ENCODE data around the gene CTRB1.
"Not testable (repeated sequence)": the region's sequence is repeated elsewhere in the genome, so short reads cannot be mapped to it uniquely, and the experiment has no call there.

Gene CTRB1

DNA sequence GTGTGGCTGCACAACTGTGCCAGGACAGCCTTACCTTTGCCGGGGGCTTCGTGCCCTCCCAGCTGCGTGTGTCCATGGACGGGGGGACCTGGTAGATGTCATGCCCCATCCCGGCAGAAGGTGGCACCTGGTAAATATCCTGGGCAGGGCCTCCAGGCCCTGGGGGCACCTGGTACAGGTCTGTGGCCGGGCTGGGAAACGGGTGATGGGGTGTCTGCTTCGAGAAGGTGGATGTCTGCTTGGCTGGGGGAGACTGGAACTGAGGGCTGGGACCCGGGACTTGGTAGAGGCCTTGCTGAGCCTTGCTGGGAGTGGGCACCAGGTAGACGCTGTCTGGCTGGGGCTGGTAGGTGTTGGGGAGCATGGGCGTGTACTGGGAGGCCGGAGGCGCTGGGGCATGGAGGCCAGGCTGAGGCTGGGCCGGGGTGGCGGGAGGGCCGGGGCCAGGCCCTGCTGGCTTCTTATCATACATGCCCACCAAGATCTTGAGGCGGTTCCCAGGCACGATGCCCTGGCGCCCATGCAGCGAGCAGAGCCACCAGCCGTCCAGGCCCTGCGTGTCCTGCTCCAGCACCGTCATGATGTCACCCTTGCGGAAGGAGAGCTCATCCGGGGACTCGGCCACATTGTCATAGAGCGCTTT, 23.8 kb downstream of the CTRB1 start:
- DNase-seq: not testable (repeated sequence)

DNA sequence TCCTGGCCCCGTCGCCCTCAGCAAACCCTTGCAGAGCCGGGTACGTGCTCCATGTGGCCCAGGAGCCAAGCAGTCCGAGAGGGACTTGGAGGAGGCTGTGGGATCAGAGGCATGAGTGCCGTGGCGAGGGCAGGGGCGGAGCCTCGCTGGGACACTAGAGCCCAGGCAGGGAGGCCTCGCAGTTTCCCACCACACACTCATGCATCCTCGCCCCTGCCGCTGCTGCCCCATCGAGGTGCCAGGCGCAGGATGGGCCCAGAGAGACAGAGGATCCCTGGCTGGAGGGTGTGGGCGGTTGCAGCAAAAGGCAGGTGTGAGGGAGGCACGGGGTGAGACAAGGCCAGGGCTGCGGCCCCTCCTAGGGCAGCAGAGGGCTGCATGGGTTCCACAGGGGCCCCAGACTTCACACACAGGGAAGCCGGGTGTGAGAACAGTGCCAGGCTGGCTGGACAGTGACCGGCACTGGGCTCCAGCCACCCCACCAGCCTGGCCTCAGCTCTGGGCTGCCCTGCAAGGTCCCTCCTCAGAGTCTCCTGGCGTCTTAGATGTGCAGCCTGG, 25.0 kb downstream of the CTRB1 start:
- no peak for DNase-seq

DNA sequence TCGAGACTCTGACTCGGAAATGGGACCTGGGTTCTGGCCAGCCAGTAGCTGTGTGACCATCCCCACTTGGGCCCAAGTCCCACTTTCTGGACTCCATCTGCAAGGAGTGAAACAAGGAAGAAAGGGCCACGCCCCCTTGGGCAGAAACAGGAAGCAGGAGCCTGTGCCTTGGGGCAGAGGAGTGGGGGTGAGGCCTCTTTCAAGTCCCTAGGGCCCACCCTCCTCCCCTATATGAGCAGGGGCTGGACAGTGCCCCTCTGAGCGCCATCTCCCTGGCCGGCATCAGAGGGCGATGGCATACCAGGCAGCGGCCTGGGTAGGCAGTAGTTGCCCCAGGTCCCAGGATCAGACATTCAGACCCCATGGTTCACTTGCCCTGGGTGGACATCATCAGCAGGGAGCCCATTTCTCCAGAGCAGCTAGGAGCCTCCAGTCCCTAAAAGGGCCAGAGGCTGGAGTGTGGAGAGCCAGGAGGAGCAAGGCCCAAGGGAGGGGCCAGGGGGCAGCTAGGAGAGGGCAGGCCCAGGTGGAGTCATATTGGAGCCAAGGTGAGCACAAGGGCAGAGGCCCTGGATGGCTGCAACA, 25.5 kb downstream of the CTRB1 start:
- no peak for DNase-seq

DNA sequence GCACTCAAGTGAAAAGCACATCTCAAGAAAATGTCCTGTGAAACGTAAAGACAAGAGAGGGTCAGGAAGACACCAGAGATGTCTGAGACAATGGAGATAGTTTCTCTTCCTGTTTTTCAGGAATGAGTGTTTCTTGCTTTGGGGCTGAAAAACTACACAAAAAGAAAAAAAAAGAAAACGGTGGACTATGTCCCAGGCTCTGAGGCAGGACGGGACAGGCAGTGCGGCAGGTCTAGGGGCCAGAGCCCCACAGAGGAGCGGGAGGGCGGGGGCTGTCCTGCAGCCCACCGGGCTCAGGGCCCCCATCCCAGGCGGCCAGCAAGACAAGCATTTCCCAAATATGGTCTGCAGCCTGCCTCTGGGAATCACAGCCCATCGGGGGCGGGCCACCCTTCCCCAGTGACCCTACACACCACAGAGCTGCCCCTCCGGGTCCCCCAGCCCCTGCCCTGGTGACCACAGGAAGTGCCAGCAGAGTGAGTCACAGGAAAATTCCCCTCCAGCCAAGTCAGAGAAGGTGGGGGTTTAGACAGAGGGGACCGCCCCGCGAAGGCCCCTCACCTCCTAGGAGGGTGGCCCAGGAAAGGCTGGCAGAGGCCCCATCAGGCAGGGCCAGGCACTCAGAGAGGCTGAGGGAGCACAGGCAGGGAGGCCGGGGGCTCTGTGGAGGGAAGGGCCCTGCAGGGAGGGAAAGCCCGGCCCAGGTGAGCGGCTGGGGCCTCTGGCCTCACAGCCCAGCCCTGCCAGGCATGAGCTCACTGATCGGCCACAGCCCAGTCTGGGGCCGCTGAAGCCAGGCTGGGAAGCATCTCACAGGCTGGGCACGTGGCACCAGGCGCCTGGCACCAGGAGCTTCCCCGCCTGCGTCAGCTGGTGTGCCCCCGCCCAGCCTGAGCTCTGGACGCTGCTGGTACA, 26.3 kb downstream of the CTRB1 start:
- no peak for DNase-seq

DNA sequence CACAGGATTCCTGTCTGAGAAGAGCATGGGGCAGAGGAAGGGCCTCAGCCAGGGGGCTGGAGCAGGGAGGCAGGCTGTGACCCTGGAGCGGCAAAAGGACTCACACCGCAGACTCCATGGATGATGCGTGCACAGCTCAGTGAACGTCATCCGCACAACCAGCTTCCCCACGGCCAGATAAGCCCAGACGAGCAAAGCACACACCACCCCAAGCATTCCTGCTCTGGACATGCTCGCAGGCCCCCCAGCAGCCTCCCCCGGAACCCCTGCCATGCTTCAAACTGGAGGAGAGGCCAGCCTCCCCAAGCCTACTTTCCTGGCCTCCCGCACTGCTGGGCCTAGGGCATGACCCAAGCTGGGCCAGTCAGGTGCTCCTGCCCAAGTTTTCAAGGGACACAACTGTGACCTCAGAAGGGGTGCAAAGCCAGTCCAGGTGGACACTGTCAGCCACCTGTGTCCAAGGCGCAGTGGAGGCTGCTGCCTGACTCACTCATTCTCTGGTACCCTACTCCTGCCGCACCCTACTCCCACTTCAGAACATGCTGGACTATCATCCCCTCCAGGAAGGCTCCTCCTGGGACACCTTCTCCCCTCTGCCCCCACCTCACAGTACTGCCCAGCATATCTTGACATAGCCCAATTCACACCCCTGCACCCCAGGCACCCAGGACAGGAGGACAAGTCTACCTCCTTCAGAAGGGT, 27.9 kb downstream of the CTRB1 start:
- no peak for DNase-seq

DNA sequence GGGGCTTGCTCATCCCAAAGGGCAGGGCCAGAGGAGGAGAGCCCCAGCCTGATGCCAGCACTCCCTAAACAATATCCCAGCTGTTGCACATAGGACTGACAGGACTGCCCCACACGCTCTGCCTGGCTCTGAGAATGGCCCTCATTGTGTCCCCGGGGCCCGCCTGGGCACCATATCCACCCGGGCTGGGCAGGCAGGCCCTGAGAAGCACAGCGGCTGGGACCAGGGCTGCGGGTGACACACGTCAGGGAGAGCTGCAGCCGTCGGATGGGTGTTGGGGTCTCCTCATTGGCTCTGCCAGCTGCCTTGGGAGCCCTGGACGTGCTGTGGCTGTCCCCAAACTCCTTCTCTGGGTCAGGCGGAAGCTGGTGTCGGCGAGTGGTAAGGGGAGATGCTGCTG, 28.5 kb downstream of the CTRB1 start:
- DNase-seq: no peak

DNA sequence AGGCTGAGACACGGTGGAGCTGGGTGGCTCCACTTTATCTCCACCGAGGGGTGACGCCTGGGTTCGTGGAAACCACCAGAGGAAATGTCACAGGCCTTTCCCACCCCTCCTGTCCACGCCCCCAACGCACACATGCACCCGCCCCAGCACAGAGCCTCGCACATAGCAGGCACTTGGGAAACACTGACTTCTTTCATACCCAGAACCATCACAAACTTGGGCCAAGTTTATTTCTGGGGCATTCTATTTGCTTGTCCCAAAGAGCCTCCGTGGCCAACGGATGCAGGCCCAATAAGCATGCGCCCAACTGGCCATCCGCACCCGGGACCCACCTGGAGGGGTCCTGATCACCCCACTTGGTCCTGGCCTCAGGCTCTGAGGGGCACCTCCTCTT, 29.4 kb downstream of the CTRB1 start:
- no peak for DNase-seq

DNA sequence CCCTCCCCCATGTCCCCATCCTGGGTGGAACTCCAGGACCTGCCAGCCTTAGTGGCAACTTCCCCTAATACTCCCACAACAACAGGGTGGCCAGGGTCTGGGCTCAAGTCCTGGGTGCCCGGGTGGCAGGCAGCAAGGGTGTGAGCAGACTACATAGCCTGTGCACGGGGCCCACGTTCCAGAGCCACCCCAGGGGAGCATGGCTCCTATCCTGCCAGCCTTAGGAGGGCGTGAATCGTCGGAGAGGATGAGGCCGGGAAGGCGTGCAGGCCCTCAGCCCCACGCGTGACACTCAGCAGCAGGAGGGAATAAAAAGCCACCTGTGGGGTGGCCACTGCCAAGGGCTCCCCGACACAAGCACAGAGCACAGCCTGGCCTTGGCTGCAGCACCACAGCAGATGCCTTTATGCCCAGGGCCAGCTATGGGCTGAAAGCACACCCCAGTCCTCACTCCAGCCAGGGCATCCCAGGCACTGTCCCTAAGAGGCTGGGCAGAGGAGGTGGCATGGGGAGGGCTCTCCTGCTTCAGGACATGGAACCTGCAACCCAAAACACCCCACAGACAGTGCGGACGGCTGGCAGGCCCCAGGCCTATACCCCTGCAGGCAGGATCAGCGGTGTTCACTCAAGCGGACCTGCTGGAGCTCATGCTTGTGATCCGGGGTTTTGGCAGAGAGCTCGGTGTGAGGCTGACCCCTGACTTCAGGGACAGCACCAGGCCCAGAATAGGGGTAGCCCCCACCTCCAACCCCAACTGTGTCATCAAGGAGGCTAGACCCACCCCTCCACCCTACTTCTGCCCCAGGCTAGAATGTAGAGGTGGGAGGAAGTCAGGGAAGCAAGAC, 30.0 kb downstream of the CTRB1 start:
- no peak for DNase-seq

DNA sequence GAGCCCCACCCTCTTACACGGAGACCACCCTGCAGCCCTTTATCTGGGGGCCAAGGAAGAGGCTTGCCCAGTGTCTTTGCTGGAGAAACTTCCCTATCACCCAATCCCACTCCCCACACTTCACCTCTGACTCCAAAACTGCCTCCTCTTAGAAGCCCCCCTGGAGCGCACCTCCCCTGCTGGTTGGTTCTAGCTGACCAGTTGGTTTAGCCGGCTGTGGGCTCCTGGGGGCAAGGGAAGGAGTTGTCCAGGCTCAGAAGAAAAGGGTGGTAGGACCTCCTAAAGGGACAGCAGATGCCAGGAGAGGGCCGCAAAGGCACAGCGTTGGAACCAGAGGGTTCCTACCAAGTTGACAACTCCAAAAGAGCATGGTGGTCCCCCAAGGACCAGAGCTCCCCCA, 30.7 kb downstream of the CTRB1 start:
- no peak for DNase-seq

DNA sequence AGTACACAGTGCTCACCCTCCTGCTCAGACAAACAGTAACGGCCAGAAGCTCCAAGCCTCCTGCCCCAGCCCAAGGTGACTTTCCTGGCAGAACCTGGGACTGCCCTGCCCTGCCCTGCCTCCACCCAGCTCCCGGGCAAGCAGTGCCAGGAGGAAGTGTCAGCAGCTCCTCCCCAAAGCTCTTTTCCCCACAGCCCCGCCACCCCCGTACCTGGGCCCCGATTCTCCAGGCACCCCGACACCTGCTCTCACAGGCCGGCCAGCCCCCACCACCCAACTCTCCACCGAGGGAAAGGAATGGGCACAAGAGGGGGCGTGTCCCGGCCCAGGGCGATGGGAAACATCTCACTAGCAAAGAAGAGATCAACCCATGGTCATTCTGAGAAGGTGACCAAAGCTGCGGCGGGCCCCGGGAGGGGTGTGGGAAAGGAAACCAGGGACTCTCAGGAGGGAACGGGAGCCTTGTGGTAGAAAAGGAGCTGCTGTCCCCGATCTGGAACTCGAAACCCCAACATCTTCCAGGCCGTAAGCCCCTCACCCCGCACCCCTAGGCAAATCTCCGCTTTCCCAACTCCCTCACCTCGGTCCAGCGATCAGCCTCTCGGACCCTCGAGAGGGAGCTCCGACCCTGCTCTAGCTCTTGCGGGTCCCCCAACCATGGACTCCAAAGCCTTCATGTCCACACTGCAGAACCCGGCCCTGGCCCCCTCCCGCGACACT, 31.5 kb downstream of the CTRB1 start:
- no peak for DNase-seq

DNA sequence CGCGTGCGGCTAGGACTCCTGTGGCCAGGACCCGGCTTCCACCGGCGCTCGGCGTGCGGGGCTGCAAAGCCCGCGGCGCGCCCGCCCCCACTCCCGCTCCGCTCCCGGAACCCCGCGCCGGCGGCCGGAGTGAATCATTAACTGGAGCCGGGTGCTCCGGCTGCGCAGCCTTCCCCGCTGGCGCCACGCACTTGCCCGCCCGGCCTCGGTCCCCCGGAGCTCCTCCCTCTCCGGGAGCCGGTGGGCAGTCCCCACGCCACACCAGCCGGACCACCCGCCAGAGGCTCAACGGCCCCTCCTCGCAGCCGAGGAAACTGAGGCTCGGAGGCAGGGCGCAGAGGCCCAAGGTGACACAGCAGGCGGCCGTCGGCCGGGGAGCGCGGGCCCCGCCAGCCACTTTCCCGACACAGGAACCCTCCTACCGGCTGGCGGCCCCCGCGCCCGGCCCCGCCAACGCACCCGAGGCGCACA, 32.1 kb downstream of the CTRB1 start:
- no peak for DNase-seq

DNA sequence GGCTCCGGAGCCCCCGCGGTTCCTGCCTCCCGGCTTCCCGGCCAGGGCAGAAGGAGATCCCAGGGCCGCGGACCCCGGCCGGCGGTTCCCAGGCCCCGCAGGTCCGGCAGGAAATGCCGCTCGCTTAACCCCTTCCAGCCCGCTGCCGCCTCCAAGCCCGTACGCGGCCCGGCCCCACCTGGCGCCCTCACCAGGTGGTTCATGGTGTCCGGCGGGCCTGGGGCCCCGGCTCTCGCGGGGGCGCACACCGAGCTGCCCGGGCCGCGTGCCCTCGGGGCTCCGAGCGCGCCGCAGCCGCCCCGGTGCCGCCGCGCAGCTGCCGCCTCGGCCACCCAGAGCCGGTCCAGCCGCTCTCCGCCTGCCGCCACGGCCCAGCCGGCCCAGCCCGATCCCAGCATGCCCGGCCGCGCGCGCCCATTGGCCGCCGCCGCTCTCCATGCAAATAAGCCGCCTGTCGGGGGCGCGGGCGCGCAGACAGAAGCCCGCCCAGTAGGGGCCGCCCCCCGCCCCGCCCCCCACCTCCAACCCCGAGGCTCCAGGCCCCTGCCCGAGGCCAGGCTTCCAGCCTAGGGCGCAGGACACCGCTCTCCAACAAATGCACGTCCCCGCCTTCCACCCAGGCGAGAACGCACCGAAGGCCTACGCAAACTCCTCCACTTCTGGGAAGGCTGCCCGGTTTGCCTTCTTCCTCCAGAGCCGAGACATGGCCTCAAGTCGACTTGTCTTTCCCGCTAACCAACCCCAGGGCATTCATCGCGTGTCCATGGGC, 32.7 kb downstream of the CTRB1 start, which contains the start of gene BCAR1:
Gene BCAR1, minus strand, starts transcription at position 345 of the 769 bp plus-strand sequence. Its CDS starts 142 bp downstream, at position 203.
- DNase-seq: no peak

DNA sequence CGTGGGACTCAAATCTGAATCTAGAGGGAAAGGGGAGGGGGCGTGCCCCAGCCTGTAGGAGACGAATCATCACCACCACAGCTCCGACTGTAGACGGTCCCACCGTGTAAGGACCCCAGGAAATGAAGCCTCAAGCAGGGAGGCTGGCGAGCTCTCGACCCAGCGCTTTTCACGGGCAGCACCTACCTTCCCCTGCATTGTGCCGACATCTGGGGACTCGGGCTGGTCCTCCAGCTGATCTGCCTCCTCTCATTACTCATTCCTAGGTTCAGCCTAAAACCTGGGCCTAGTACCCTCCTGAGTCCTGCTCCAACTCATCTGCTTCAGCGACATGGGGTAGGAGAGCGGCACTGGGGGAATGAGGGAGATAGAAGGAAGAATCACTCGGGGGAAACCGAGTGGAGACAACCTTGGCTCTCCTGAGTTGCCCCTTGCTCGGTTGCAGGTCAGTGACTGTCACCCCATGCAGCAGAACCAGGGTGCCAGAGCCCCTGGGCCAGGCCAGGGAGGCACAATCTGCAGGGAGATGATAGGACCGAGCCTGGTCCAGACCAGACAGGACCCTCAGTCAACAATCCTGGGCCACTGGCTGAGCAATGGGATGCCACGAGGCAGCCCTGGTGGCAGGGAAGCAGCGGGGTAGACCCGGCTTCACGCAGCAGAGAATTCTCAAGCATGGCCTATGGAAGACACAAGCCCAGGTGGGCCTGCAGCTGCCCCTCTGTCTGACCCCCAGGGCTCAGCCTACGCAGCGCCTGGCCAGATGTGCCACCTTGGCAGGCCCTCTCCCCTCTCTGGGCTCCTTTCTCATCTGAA, 33.5 kb downstream of the CTRB1 start:
- DNase-seq: no peak

DNA sequence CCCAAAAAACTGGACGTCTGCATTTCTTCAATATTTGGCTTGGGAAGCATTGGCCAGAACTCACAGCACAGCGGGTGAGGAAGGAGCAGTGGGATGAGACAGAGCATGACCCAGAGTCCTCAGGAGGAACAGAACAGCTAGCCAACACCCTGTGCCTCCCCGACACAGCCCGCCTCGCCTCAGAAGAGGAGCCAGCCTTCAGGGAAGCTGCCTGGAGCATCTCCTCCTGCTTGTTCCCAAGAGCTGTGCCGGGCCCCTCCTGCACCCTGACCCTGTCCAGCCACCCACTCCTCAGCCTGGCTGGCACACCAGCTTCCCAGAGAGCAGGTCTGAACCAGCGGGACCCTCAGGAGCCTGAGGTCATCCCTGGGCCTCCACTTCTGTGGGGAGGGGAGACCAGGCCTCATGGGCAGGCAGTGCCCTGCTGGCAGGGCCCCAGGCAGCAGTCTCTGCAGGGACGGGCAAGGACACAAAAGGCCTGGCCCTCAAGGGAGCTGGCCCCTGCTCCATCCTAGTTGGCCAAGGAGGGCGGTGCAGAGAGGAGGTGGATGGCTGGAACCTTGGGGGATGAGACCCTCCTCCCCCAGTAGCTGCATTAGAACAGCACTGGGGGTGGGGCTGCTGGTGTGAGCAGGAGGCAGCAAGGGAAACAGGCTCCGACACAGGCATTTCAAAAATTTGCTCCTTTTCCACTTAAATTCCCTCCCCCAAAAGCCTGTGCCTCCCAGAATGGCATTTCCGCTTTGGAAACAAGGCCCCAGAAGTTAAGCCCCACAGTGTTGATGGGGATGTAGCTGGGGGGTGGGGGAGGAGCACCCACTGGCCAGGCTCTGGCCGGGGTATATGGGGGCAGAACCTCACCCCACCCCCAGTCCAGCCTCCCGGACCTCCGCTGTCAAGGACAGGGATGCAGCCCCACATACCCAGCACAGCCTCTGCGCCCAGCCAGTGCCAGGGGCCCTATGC, 34.4 kb downstream of the CTRB1 start:
- no peak for DNase-seq

DNA sequence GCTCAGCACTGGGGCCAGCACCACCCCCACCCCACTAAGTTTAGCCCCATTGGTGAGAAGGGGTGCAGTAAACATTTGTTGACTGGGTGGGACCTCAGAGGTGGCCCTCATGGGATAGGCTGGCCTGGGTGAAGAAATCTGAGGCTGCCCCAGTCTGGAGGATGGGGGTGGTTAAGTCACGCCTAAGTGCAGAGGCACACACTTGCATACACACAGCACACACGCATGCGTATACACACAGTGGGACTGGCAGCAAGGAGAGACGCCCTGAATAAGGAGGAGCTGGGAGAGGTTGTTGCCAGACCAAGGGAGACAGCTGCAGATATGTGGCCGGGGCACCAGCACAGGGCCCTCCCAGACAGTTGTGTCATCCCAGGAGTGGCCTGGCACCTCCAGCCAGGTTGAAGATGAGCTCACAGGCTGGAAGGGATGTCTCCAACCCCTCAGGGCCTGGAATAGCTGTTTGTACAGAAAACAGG, 35.6 kb downstream of the CTRB1 start:
- no peak for DNase-seq

DNA sequence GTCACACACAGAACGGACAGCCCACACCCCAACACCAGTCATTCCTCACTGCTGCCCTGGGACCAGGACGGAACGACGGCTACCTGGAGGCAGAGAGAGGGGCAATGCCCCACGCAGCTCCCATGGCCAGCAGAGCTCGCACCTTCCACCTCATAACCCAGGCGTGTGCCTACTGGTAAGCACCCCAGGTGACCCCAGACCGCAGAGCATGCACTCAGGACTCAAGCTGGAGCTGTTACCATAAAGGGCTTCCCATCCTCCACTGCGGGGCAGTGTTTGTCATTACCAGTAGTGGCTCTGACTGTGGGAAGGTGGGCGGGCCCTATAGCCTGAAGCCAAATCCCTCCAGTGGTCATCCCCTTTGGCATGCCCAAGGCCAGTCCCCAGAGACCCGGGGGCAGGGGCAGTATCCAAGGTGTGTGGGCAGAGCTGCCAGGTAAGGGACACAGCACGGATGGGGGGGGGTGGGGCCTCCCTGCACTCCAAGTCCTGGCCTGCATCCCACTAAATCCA, 37.3 kb downstream of the CTRB1 start:
- DNase-seq: no peak

DNA sequence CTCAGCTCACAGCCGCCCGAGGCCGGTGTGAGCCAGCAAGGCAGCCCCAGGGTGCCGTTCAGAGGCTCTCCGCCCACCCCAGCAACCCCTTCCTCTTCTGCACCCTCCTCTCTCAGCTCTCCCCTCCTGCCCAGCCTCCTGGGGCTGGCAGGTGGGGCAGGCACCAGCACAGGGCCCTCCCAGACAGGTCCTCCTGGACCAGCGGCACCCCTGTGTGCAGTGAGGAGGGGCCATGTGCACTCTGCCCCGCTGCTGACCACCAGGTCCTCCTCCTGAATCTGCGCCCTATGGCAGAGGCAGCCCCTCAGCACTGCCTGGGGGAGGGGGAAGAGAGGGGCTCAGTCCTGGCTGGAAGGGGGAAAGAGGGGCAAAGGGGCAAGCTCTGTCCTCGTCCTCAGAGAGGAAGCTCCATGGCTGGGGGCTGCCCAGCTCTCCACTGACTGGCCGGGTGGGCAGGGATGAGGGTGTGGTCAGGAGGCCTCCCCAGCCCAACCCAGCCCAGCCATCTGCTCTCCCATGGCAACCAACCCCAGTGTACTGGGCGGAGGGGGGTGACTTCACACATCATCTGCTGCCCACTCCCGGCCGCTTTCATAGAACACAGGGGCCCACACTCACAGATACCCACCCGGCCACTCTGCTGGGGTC, 38.0 kb downstream of the CTRB1 start:
- no peak for DNase-seq

Measured in activated CD4-positive, alpha-beta T cell treated with anti-CD3 and anti-CD28 coated beads, Interleukin-2, amount 50 U/mL, for 1 hour (primary cell).